Limb (tissue), 2 donors: ENCODE results near the gene SCTR.

Experiments
- DNase-seq, 2 donors: peaks; one replicate each; pipeline ENCODE4 v3.0.0-alpha.2; 2016; ENCODE audit errors: extremely low spot score in 2 of 2

The SCTR gene

GRCh38 chr2:119448427-119449141 lies 75.7 kb downstream of the SCTR start:
- DNase-seq, result no peak

GRCh38 chr2:119446037-119446436 lies 78.2 kb downstream of the SCTR start:
- DNase-seq, result no peak

GRCh38 chr2:119442850-119443249 lies 81.4 kb downstream of the SCTR start:
- DNase-seq, result peak in 1 of 2 donors; percentile 6

- no peak for DNase-seq
Measured at GRCh38 chr2:119442226-119442619, 82.1 kb downstream of the SCTR start.

- peak in 1 of 2 donors; percentile 11 for DNase-seq
Measured at GRCh38 chr2:119441376-119442225, 82.7 kb downstream of the SCTR start.

- DNase-seq, result peak in 1 of 2 donors; percentile 5
Measured at GRCh38 chr2:119440873-119441272, 83.4 kb downstream of the SCTR start.

- peak in 1 of 2 donors; percentile 27 for DNase-seq
Measured at GRCh38 chr2:119440501-119440870, 83.8 kb downstream of the SCTR start.

GRCh38 chr2:119439574-119440500 lies 84.4 kb downstream of the SCTR start:
- peak in 1 of 2 donors; percentile 22 for DNase-seq

- no peak for DNase-seq
Measured at GRCh38 chr2:119438726-119439284, 85.5 kb downstream of the SCTR start.

- no peak for DNase-seq
Measured at GRCh38 chr2:119438128-119438656, 86.1 kb downstream of the SCTR start.

- DNase-seq, result no peak
Measured at GRCh38 chr2:119436993-119437772, 87.1 kb downstream of the SCTR start.

GRCh38 chr2:119435953-119436297 lies 88.4 kb downstream of the SCTR start:
- DNase-seq, result no peak

- DNase-seq, result no peak
Measured at GRCh38 chr2:119435081-119435952, 89.0 kb downstream of the SCTR start.

GRCh38 chr2:119434664-119435063 lies 89.6 kb downstream of the SCTR start:
- no peak for DNase-seq

- DNase-seq, result no peak
Measured at GRCh38 chr2:119433636-119434327, 90.5 kb downstream of the SCTR start.

- no peak for DNase-seq
Measured at GRCh38 chr2:119432851-119433522, 91.3 kb downstream of the SCTR start.

GRCh38 chr2:119431976-119432850 lies 92.1 kb downstream of the SCTR start:
- no peak for DNase-seq
